Measurements from ENCODE around the gene PPP3R1. TPM values are rescaled to one million over a fixed set of nuclear protein-coding genes. Genes with fewer than 3 reads are reported as not detected.

The PPP3R1 gene
- total RNA-seq, 2 experiments from 2014 or later, result 69.8 to 70.3 TPM

DNA sequence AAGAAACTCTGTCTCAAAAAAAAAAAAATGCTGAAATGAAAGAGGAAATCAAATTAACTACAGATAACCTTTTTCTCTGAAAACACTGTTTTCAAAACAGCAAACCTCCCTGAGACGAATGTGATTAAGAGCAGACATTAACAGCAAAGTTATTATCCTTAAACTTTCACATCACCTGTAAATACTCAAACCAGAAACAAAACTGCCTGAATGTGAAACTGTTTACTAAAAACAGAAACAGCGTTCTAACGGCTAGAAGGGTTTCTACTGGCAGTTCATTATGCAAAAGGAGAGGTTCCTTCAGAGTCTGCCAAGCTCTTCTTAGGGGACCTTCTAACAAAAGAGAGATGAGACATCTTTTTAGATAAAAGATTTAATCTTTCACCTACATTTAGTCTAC is 48.7 kb downstream of the PPP3R1 start:
- Mint-ChIP-seq H3K9me3 (no peaks in the 10 kb centered on the region), H3K4me3 (peak overlapping the region; percentile 88), H3K27me3 (no peaks in the 10 kb centered on the region), H3K36me3 (ENCODE audit: low read depth) (peaks cover 12% of the 10 kb centered on the region), H3K27ac (peak overlapping the region; percentile 58), H3K4me1 (ENCODE audit: low read depth) (peaks cover 88% of the 10 kb centered on the region)
- peak overlapping the region in 1 of 2 donors; percentile 52 for H3K27ac ChIP-seq (ENCODE audit: low read depth in 1 of 2, low read length in 2 of 2)
- intact Hi-C loops (cut with DNase I, micrococcal nuclease), result no loop called here
- H3K4me1 ChIP-seq (ENCODE audit: insufficient read depth, low read length), result peaks cover 28% of the 10 kb centered on the region
- peak overlapping the region; percentile 35 for H3K4me3 ChIP-seq (ENCODE audit: low read length)
- POLR2A ChIA-PET, result interaction anchor here (0.7 to 0.9 kb wide), 3 partner anchors 27 to 51 kb away, joined by 3 to 6 read pairs (median 3); no protein-coding TSS in a partner anchor
- TF ChIP-seq, protein P1, sequence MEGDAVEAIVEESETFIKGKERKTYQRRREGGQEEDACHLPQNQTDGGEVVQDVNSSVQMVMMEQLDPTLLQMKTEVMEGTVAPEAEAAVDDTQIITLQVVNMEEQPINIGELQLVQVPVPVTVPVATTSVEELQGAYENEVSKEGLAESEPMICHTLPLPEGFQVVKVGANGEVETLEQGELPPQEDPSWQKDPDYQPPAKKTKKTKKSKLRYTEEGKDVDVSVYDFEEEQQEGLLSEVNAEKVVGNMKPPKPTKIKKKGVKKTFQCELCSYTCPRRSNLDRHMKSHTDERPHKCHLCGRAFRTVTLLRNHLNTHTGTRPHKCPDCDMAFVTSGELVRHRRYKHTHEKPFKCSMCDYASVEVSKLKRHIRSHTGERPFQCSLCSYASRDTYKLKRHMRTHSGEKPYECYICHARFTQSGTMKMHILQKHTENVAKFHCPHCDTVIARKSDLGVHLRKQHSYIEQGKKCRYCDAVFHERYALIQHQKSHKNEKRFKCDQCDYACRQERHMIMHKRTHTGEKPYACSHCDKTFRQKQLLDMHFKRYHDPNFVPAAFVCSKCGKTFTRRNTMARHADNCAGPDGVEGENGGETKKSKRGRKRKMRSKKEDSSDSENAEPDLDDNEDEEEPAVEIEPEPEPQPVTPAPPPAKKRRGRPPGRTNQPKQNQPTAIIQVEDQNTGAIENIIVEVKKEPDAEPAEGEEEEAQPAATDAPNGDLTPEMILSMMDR (IDR thresholded peaks at IDR 0.05), result no peak
- no peaks in the 10 kb centered on the region for H3K36me3 ChIP-seq (ENCODE audit: insufficient read depth, low read length)
- CTCF ChIA-PET, result interaction anchor here (1.0 to 1.4 kb wide), 2 partner anchors 22 to 88 kb away, joined by 3 read pairs; no protein-coding TSS in a partner anchor
- peak in 3 of 14 experiments; percentile 29 to 42 (median 37) for DNase-seq
- ATAC-seq (ENCODE audit: poor library complexity), result peak; percentile 46
- H3K27me3 ChIP-seq (ENCODE audit: control insufficient read depth in 1 of 2, insufficient read depth in 2 of 2, low read length in 2 of 2), result no peaks in the 10 kb centered on the region
- H3K9me3 ChIP-seq (ENCODE audit: control insufficient read depth in 1 of 2, insufficient read depth in 1 of 2, low read length in 2 of 2), result no peaks in the 10 kb centered on the region

DNA sequence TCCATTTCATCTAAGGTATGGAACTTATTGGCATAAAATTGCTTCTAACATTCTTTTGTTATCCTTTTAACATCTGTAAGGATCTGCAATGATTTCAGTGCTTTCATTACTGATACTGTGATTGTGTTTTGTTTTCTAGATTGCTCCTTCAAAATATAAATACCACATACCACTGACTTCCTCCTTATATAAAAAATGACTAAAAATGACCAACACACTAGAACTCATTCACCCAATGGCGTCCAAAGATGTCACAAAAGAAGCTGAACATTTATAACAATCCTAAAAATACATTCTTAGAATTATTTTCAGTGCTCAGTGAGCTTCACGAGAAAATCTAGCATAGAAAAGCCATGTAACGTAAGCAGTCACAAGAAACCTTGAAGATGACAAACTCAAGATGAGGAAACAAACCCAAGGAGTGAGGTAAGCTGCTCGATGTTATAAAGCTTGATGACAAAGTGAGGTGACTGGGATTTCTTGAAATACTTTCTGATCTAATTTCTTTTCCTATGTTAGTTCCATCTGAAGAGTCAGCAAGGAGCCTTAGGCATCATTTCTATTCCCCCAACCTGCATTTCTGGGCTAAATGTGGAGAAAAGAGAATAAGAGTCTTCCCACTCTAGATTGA is 52.1 kb downstream of the PPP3R1 start:
- DNase-seq, result peak in 1 of 14 experiments; percentile 31
- Histone ChIP-seq H3K9me3 (ENCODE audit: control insufficient read depth in 1 of 2, insufficient read depth in 1 of 2, low read length in 2 of 2) (no peaks in the 10 kb centered on the region), H3K27me3 (ENCODE audit: control insufficient read depth in 1 of 2, insufficient read depth in 2 of 2, low read length in 2 of 2) (no peaks in the 10 kb centered on the region), H3K4me1 (ENCODE audit: insufficient read depth, low read length) (peaks cover 5% of the 10 kb centered on the region), H3K36me3 (ENCODE audit: insufficient read depth, low read length) (no peaks in the 10 kb centered on the region), H3K4me3 (ENCODE audit: low read length) (no peak overlapping the region), H3K27ac (ENCODE audit: low read depth in 1 of 2, low read length in 2 of 2) (peak overlapping the region in 1 of 2 donors; percentile 3)
- POLR2A ChIA-PET, result interaction anchor here (1.0 kb wide), 1 partner anchor 53 kb away, joined by 3 read pairs; no protein-coding TSS in a partner anchor
- Mint-ChIP-seq H3K36me3 (ENCODE audit: low read depth) (peaks cover 19% of the 10 kb centered on the region), H3K27ac (peak overlapping the region; percentile 67), H3K4me1 (ENCODE audit: low read depth) (peaks cover 81% of the 10 kb centered on the region), H3K9me3 (no peaks in the 10 kb centered on the region), H3K4me3 (peak overlapping the region; percentile 2), H3K27me3 (no peaks in the 10 kb centered on the region)
- TF ChIP-seq, protein P1 (IDR thresholded peaks at IDR 0.05), result no peak
- intact Hi-C loops (cut with DNase I, micrococcal nuclease), result no loop called here
- CTCF ChIA-PET, result interaction anchor here (1.0 to 1.3 kb wide), 2 partner anchors 14 to 51 kb away, joined by 3 read pairs; no protein-coding TSS in a partner anchor
- no peak for ATAC-seq (ENCODE audit: poor library complexity)

DNA sequence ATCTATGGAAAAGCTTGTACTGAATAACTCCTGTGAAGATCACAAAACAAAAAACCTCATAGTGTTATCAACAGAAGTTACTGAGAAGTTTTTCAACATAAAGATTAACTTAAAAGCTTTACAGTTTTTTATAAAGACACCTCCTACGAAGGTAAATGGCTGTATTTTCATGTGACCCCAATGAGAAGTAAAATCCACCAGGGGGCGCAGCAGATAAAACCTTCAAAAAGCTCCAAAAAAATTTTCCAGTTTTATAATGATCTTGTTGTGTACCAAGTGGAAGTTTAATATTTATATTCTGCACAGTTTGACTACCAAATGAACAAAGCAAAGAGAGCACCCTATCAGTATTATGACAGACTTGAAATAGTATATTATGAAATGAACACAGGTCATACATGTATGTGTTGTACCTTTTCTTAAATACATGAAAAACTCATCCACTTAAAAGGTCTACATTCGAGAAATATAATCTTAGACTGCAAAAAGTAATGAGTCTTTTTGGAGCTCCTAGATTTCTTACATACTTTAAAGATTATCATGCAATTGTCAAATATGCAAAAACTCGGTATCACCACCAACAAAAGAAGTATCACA is 56.1 kb downstream of the PPP3R1 start:
- Mint-ChIP-seq H3K4me1 (ENCODE audit: low read depth) (peaks cover 80% of the 10 kb centered on the region), H3K4me3 (no peak overlapping the region), H3K27me3 (no peaks in the 10 kb centered on the region), H3K27ac (peak overlapping the region; percentile 64), H3K36me3 (ENCODE audit: low read depth) (peaks cover 11% of the 10 kb centered on the region), H3K9me3 (no peaks in the 10 kb centered on the region)
- no peaks in the 10 kb centered on the region for H3K4me1 ChIP-seq (ENCODE audit: insufficient read depth, low read length)
- ChIA-PET POLR2A (interaction anchor here (0.7 to 1.1 kb wide), 3 partner anchors 49 to 56 kb away, joined by 3 to 8 read pairs (median 5); partner anchors contain the start of gene PPP3R1), CTCF (interaction anchor here (0.6 to 2.7 kb wide), 17 partner anchors 10 to 245 kb away, joined by 3 to 15 read pairs (median 5); partner anchors contain the start of genes PNO1 and PPP3R1)
- H3K27me3 ChIP-seq (ENCODE audit: control insufficient read depth in 1 of 2, insufficient read depth in 2 of 2, low read length in 2 of 2), result no peaks in the 10 kb centered on the region
- peak in 10 of 14 experiments; percentile 22 to 83 (median 48) for DNase-seq
- ATAC-seq (ENCODE audit: poor library complexity), result peak; percentile 59
- no peaks in the 10 kb centered on the region for H3K9me3 ChIP-seq (ENCODE audit: control insufficient read depth in 1 of 2, insufficient read depth in 1 of 2, low read length in 2 of 2)
- no peak overlapping the region for H3K4me3 ChIP-seq (ENCODE audit: low read length)
- no peaks in the 10 kb centered on the region for H3K36me3 ChIP-seq (ENCODE audit: insufficient read depth, low read length)
- H3K27ac ChIP-seq (ENCODE audit: low read depth in 1 of 2, low read length in 2 of 2), result no peak overlapping the region
- intact Hi-C loops (cut with DNase I, micrococcal nuclease), result loop anchor here (2.0 to 5.0 kb wide), 4 partner anchors 55 to 87 kb away; no protein-coding TSS in a partner anchor
- TF ChIP-seq, protein P1 (IDR thresholded peaks at IDR 0.05), result peak; percentile 64

Data from CD4-positive, alpha-beta T cell (primary cell).